ENCODE measurements around the gene SEPTIN3.
"Not testable (repeated sequence)": the region's sequence is repeated elsewhere in the genome, so short reads cannot be mapped to it uniquely, and the experiment has no call there.

SEPTIN3 gene

DNA sequence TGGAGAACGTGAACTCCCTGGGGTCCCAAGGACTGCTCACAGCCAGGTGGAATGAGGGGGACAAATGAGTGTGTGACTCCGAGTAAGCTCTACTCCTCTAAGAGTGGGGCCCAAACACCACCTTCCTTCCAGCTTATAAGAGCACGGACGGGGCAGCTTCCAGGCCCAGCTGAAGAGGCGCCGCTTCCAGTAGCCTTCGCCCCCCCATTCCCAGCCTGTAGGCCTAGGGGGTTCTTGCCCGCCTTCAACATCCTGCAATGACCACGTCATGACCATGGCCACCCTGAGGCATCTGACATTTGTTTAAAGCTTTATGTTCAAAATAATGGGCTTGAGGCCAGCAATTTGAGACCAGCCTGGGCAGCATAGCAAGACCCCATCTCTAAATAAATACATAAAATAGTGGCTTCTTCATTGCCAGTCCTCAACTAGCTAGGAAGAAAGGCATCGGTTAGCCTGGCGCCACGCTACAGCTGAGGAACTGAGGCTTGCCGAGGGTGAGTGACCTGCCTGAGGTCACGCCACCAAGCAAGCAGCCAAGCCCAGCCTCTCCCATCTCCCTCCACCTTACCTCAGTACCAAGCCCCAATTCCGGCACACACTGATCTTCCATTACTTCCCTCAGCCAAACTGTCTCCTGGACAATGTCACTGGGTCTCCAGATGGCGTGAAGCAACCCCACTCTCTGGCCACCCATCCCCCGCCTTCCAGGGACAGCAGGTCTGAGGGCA lies 34.8 kb upstream of the SEPTIN3 start:
- Mint-ChIP-seq H3K36me3 (ENCODE audit: low read depth) (peaks cover 62% of the 10 kb centered on the region), H3K27me3 (no peaks in the 10 kb centered on the region), H3K4me1 (ENCODE audit: low read depth) (peaks cover 16% of the 10 kb centered on the region), H3K9me3 (no peaks in the 10 kb centered on the region), H3K4me3 (no peak overlapping the region), H3K27ac (no peak overlapping the region)
- DNase-seq, result no peak

DNA sequence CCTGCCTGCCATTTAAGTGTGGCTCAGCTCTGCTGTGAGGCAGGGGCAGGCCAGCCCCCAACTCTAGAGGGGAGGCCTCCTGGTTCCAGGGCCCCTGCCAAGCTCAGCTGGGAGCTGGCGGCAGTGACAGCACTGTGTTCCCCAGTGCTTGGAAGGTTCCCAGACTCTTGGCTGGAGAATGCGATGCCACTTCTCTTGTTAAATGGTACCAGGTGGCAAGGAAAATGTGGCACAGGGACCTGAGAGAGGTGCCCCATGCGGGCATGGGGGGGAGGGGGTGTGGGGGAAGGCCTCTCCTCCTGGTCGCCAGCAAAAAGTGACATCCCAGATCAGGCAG lies 34.3 kb upstream of the SEPTIN3 start:
- Mint-ChIP-seq H3K4me1 (ENCODE audit: low read depth) (peaks cover 20% of the 10 kb centered on the region), H3K9me3 (no peaks in the 10 kb centered on the region), H3K27me3 (no peaks in the 10 kb centered on the region), H3K27ac (no peak overlapping the region), H3K4me3 (no peak overlapping the region), H3K36me3 (ENCODE audit: low read depth) (peaks cover 67% of the 10 kb centered on the region)
- DNase-seq, result no peak

DNA sequence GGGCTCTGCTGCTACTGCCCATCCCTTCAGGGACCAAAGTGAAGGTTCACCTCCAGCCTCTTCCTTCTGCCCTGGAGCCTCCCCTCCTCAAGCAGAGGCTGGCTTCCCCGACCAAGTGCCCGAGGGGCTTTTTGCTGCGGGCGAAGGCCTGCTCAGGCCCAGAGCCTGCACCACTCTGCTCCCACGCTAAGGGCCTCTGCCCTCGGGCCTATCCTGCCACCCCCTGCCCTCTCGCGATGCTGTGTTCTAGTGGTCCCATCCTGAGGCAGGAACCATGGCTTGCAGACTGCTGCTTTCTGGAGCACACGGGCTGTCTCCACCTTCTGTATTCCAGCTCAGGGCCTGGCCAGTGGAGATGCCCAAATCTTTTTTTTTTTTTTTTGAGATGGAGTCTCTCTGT lies 33.7 kb upstream of the SEPTIN3 start:
- peak overlapping the region; percentile 14 for H3K27ac Mint-ChIP-seq
- no peak overlapping the region for H3K4me3 Mint-ChIP-seq
- no peaks in the 10 kb centered on the region for H3K27me3 Mint-ChIP-seq

DNA sequence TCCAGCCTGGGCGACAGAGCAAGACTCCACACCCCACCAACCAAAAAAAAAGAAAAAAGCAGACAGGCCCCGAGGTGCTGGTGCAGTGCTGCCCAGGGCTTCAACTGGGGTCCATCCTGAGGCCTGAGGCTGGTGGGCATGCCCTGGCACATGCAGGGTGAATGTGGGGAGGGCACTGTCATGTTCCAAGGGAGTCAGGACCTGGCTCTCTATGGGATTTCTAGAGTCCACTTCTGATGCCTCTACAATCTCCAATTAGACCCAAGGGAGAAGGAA lies 32.4 kb upstream of the SEPTIN3 start:
- Mint-ChIP-seq H3K27me3 (no peaks in the 10 kb centered on the region), H3K27ac (peak overlapping the region; percentile 18), H3K4me3 (no peak overlapping the region), H3K9me3 (no peaks in the 10 kb centered on the region), H3K36me3 (ENCODE audit: low read depth) (peaks cover 82% of the 10 kb centered on the region), H3K4me1 (ENCODE audit: low read depth) (peaks cover 38% of the 10 kb centered on the region)
- DNase-seq, result no peak

More for the DNA sequence above, 33.7 kb upstream of the SEPTIN3 start:
- Mint-ChIP-seq H3K4me1 (ENCODE audit: low read depth) (peaks cover 25% of the 10 kb centered on the region), H3K36me3 (ENCODE audit: low read depth) (peaks cover 73% of the 10 kb centered on the region), H3K9me3 (no peaks in the 10 kb centered on the region)
- no peak for DNase-seq

DNA sequence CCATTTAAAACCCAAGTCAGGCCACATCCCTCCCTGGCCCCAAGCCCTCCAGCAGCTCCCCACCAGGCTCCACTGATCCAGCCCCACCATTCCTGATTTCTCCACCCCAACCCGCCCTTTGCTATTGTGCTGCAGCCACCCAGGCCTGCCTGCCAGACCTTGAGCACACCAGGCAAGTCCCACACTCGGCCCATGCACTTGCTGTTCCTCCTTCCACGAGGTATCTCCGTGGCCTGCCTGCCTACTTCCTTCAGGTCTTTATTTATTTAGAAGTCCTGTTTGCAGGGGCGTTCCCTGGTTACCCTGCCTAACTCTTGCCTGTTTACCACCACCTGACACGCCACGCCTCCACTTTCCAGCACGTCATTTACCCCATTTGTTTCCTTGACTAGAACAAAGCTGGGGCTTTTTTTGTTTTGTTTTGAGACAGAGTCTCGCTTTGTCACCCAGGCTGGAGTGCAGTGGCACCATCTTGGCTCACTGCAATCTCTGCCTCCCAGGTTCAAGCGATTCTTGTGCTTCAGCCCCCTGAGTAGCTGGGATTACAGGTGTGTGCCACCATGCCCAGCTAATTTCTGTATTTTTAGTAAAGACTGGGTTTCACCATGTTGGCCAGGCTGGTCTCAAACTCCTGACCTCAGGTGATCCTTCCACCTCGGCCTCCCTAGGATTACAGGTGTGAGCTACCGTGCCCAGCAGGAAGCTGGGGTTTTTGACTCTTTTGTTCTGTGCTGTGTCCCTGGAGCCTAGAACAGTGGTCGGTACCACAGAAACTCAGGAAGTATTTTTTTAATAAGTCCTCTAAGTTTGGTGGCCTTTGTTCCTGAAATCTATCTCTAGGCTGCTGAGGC lies 29.0 kb upstream of the SEPTIN3 start:
- peak; percentile 89 for DNase-seq
- peaks cover 96% of the 10 kb centered on the region for H3K36me3 Mint-ChIP-seq (ENCODE audit: low read depth)
- H3K27ac Mint-ChIP-seq, result peak overlapping the region; percentile 100
- peak overlapping the region; percentile 79 for H3K4me3 Mint-ChIP-seq
- H3K9me3 Mint-ChIP-seq, result no peaks in the 10 kb centered on the region
- H3K4me1 Mint-ChIP-seq (ENCODE audit: low read depth), result peaks cover 66% of the 10 kb centered on the region
- H3K27me3 Mint-ChIP-seq, result no peaks in the 10 kb centered on the region

DNA sequence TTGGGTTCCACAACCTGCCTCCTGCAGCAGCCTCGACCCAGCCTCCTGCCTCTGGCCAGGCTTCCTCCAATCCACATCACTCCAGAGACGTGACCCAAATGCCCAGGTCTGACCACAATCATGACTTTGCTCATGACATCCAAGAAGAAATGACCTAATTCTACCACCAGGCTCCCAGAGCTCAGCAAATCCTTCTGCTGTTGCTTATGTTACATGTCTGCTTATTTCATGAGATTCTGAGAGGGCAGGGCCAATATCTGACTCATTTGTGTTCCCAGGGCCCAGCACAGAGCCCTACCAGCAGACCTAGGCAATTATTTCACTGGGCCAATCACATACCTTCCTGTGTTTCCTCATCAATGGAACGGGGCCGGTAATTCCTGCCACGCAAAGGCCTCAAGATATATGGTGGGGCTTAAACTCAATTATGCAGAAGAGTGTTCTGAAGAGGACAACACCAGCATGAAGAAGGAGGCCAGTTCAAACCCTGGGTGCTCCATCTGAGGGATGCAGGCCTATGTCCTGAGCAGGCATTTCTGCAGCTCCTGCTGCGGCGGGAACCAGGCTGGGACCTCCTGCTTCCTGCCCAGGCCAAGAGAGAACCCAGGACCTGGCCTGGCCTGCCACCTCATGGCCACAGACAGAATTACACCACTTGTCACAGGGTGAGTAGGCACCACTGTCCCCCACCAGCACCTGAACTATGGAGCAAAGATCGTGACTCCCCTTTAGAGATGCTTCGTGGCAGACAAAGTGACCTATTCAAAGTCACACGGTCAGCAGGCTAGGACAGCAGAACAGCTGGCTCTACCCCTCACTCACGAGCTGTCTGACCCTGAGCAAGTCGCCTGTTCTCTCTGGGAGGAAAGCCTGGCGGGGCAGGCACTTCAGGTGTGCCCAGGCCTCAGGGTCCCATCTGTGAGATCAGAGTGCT lies 28.1 kb upstream of the SEPTIN3 start:
- H3K4me1 Mint-ChIP-seq (ENCODE audit: low read depth), result peaks cover 70% of the 10 kb centered on the region
- H3K27ac Mint-ChIP-seq, result peak overlapping the region; percentile 100
- H3K36me3 Mint-ChIP-seq (ENCODE audit: low read depth), result peaks cover 98% of the 10 kb centered on the region
- peak overlapping the region; percentile 79 for H3K4me3 Mint-ChIP-seq
- peak; percentile 89 for DNase-seq
- no peaks in the 10 kb centered on the region for H3K27me3 Mint-ChIP-seq
- H3K9me3 Mint-ChIP-seq, result no peaks in the 10 kb centered on the region

DNA sequence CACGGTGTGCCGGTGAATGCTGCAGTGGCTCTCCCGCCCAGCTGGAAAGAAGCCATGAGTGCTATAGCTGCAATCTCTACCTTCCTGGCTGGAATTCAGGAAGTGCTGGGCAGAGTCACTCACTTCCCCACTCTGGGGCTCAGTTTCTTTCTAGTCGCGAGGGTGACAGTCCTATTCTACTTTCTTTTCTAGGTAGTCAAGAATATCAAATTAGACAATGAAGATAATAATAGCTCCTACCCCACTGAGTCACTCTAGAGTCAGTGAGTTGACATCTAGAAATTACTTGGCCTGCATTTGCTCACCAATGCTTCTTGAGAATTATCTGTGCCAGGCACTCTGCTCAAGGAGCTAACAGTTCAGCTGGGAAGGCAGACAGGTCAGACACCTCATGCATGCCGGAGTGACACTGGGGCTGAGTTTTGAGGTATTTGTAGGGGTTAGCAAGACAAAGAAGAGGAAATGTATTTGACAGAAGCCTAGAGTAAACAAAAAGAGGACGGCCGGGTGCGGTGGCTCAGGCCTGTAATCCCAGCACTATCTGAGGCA lies 25.5 kb upstream of the SEPTIN3 start:
- Mint-ChIP-seq H3K36me3 (ENCODE audit: low read depth) (peaks cover 77% of the 10 kb centered on the region), H3K4me1 (ENCODE audit: low read depth) (peaks cover 78% of the 10 kb centered on the region), H3K9me3 (no peaks in the 10 kb centered on the region), H3K4me3 (peak overlapping the region; percentile 97), H3K27ac (peak overlapping the region; percentile 82), H3K27me3 (no peaks in the 10 kb centered on the region)
- no peak for DNase-seq

DNA sequence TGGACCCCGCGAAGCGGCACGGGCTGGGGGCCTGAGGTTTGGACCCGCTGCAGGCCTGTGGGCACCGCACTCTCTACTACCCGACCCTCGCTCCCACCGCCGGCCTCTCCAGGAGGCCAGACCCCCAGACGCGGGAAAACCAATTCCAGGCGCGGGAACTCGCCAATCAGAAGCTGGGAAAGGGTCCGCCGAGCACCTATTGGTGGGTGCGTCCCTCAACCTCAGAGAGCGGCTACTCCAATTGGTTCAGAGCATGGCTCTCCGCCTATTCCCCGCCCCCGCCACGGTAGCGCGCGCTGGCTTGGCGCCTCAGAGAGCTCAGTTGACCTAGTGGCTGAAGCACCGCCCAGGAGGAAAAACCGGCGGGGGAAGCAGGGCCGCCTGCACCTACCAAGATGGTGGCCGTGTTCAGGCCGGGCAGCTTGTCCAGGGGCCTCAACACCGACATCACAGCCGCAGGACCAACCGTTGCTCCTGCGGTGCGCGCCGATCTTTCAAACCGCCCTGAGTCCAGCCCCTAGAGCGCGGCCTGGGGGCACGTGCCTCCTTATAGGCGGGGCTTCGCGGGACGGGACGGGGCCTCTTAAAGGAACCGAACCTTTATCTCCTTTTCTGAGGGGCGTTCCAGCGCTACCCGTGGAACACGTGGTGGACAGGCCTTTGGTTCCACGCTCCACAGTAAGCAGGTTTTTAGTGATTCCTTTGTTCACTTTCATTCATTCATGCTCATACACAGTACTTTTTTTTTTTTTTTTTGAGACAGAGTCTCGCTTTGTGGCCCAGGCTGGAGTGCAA lies 22.4 kb upstream of the SEPTIN3 start, which contains the start of gene CENPM:
CENPM (minus strand) TSS at position 524 of the 795 bp plus-strand sequence; CDS start at position 448, 76 bp downstream.
- Mint-ChIP-seq H3K4me1 (ENCODE audit: low read depth) (peaks cover 54% of the 10 kb centered on the region), H3K27ac (peak within 1 kb of the TSS; percentile 94), H3K9me3 (no peaks in the 10 kb centered on the region), H3K4me3 (peak within 1 kb of the TSS; percentile 97), H3K27me3 (no peaks in the 10 kb centered on the region), H3K36me3 (ENCODE audit: low read depth) (peaks cover 46% of the 10 kb centered on the region)
- peak; percentile 96 for DNase-seq

DNA sequence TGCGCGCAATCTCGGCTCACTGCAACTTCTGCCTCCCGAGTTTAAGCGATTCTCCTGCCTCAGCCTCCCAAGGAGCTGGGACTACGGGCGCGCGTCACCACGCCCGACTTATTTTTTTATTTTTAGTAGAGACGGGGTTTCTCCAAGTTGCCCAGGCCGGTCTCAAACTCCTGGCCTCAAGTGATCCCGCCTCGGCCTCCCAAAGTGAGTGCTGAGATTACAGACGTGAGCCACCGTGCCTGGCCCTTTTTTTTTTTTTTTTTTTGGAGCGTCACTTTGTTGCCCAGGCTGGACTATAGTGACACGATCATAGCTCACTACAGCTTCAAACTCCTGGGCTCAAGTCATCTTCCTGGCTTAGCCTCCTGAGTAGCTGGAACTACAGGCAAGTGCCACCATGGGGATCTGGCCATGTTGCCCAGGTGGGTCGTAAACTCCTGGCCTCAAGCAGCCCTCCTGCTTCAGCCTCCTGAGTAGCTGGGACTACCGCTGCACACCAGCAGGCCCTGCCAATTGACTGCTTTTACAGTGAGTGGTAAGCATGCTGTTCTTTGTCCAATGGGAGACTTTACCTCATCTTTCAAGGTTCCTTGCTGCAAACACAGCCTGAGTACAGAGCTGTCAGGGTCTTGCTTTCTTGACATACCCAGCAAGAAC lies 21.7 kb upstream of the SEPTIN3 start:
- DNase-seq, result no peak
- peak overlapping the region; percentile 94 for H3K27ac Mint-ChIP-seq
- H3K27me3 Mint-ChIP-seq, result no peaks in the 10 kb centered on the region
- peak overlapping the region; percentile 97 for H3K4me3 Mint-ChIP-seq
- no peaks in the 10 kb centered on the region for H3K9me3 Mint-ChIP-seq
- H3K36me3 Mint-ChIP-seq (ENCODE audit: low read depth), result peaks cover 39% of the 10 kb centered on the region
- H3K4me1 Mint-ChIP-seq (ENCODE audit: low read depth), result peaks cover 50% of the 10 kb centered on the region

DNA sequence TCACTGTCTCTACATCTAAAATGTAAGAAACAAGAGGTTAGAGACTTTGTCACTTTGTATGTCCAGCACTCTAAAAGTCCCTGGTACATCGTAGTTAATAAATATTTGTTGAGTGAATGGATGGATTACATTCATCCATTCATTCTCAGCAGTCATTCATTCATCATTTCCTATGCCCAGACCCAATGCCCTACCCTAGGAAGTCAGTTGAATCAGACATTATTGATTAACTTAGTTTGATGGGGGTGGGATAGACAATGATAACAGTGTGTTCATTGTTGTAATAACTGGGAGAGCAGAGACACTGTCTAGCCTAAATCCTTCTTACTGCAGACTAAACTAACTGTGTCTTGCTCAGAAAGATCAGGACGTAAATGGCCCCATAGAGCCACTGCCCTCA lies 21.1 kb upstream of the SEPTIN3 start:
- DNase-seq, result no peak
- Mint-ChIP-seq H3K9me3 (no peaks in the 10 kb centered on the region), H3K36me3 (ENCODE audit: low read depth) (peaks cover 34% of the 10 kb centered on the region), H3K4me1 (ENCODE audit: low read depth) (peaks cover 45% of the 10 kb centered on the region), H3K27me3 (no peaks in the 10 kb centered on the region), H3K27ac (no peak overlapping the region), H3K4me3 (peak overlapping the region; percentile 97)

DNA sequence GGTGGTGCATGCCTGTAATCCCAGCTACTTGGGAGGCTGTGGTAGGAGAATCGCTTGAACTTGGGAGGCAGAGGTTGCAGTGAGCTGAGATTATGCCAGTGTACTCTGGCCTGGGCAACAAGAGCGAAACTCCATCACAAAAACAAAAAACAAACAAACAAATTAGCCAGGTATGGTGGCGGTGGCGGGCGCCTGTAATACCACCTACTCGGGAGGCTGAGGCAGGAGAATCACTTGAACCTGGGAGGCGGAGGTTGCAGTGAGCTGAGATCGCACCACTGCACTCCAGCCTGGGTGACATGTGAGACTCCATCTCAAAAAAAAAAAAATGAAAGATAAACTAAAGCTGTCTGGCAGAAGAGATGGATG lies 20.3 kb upstream of the SEPTIN3 start:
- peak overlapping the region; percentile 3 for H3K4me3 Mint-ChIP-seq
- peaks cover 37% of the 10 kb centered on the region for H3K4me1 Mint-ChIP-seq (ENCODE audit: low read depth)
- not testable (repeated sequence) for H3K27ac Mint-ChIP-seq, H3K27me3 Mint-ChIP-seq, DNase-seq, H3K9me3 Mint-ChIP-seq
- peaks cover 26% of the 10 kb centered on the region for H3K36me3 Mint-ChIP-seq (ENCODE audit: low read depth)

DNA sequence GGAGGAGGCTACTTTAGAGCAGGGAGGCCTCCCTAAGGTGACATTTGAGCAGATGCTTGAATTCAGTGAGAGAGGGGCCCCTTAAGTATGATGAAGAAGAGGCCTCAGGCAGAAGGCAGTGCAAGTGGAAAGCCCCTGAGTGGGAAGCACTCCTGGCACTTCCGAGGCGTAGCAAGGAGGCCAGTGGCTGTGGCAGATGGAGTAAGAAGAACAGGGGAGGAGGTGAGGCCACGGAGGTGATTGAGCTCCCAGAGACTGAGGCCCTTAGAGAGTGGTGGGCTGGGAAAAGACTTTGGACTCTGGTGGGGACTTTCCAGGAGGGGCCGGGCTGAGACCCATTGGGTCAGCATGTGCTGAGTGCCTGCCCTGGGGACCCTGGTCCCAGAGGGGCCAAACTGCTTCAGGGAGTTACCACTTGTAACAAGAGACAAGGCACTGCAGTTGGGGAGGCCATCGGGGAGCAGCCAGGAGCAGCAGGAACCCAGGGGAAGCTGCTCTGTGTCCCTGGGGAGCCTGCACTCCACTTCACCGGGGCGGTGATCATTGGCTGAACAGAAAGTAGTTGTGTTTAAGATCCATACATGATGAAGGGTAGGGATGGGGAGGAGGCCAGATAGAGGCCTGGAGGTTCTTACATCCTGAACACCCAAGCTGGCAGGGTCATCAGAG lies 19.8 kb upstream of the SEPTIN3 start:
- no peak overlapping the region for H3K27ac Mint-ChIP-seq
- H3K36me3 Mint-ChIP-seq (ENCODE audit: low read depth), result peaks cover 21% of the 10 kb centered on the region
- no peak for DNase-seq
- H3K4me3 Mint-ChIP-seq, result peak overlapping the region; percentile 3
- no peaks in the 10 kb centered on the region for H3K9me3 Mint-ChIP-seq
- peaks cover 34% of the 10 kb centered on the region for H3K4me1 Mint-ChIP-seq (ENCODE audit: low read depth)
- no peaks in the 10 kb centered on the region for H3K27me3 Mint-ChIP-seq

DNA sequence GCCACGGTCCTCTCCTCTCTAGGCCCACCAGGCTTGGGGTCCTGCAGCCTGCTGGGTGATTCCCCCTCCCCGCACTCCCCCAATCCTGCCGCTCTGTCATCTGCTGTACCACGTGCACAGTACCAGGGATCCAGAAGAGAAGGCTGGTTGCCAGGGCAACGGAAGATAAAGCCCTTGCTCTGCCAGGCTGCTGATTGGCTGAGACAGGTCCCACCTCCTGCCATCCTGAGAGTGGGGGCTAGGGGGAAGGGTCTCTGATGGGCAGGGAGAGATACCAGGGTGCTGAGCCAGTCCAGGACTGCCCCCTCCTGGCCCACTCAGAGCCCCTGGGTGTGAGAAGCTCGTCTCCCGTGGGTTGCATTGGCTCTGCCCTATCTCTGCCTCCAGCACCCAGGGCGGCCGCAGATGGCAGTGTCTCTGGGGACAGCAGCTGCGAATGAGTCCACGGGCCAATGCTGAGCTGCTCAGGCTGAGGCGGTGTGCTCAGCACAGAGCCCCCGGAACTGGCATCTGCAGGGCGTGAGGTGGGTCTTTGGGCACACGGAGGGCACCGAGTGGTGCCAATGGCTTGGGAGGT lies 17.3 kb upstream of the SEPTIN3 start, which contains the start of gene SMIM45:
SMIM45 (plus strand) TSS at position 253 of the 577 bp plus-strand sequence.
- no peak for DNase-seq
- no peak within 1 kb of the TSS for H3K27ac Mint-ChIP-seq
- no peaks in the 10 kb centered on the region for H3K9me3 Mint-ChIP-seq
- no peaks in the 10 kb centered on the region for H3K27me3 Mint-ChIP-seq
- peaks cover 1% of the 10 kb centered on the region for H3K36me3 Mint-ChIP-seq (ENCODE audit: low read depth)
- peaks cover 21% of the 10 kb centered on the region for H3K4me1 Mint-ChIP-seq (ENCODE audit: low read depth)
- no peak within 1 kb of the TSS for H3K4me3 Mint-ChIP-seq

All from activated T-cell treated with anti-CD3 and anti-CD28 coated beads, Interleukin-2, amount 50 U/mL, for 24 hours (primary cell).